Gastrocnemius medialis (tissue), 4 donors: ENCODE results near the gene PTGFRN.

Experiments
- CTCF ChIP-seq, 5 experiments: fragments of 450-650 bp in 3 of 5; fragments of 200-600 bp in 2 of 5; sonication (generic) in 2 of 5; IDR thresholded peaks in 4 of 5; conservative IDR thresholded peaks in 1 of 5; 1 replicate in 4 of 5; 2 replicates in 1 of 5; pipeline ENCODE4 v1.5.1; 2016 to 2019; ENCODE audit warnings: antibody characterized with exemption in 5 of 5, mild to moderate bottlenecking in 3 of 5, moderate library complexity in 3 of 5
- POLR2A ChIP-seq, 2 donors: fragments of 450-650 bp; IDR thresholded peaks; one replicate each; pipeline ENCODE4 v1.6.1; 2017; ENCODE audit warnings: antibody characterized with exemption in 2 of 2, mild to moderate bottlenecking in 2 of 2, moderate library complexity in 2 of 2

GRCh38 chr1:116983678-116984077, 74.0 kb downstream of the PTGFRN start:
- no peak for TF ChIP-seq CTCF (IDR thresholded peaks at IDR 0.05 in 4 of 5, conservative IDR thresholded peaks at IDR 0.05 in 1 of 5)
- no peak for TF ChIP-seq POLR2A (IDR thresholded peaks at IDR 0.05)
